ENCODE measurements around the gene TCF12.

TCF12 gene

GRCh38 chr15:57048930-57049549, 130.6 kb downstream of the TCF12 start:
- no peak for DNase-seq (ENCODE audit: low read depth in 2 of 2)

- no peak for DNase-seq (ENCODE audit: low read depth in 2 of 2)
These were observed 135.0 kb downstream of the TCF12 start for GRCh38 chr15:57053470-57053869.

- no peak for DNase-seq (ENCODE audit: low read depth in 2 of 2)
These were observed 135.8 kb downstream of the TCF12 start for GRCh38 chr15:57054204-57054750.

DNA sequence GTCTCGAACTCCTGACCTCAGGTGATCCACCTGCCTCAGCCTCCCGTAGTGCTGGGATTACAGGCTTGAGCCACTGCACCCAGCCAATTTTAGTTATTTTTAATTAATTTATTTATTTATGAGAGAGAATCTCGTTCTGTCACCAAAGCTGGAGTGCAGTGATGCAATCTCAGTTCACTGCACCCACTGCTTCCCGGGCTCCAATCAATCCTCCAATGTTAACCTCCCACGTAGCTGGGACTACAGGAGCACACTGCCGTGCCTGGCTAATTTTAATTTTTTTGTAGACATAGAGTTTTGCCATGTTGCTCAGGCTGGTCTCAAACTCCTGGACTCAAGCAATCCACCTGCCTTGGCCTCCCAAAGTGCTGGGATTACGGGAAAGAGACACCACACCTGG, 137.9 kb downstream of the TCF12 start:
- no peak for DNase-seq (ENCODE audit: low read depth in 2 of 2)

DNA sequence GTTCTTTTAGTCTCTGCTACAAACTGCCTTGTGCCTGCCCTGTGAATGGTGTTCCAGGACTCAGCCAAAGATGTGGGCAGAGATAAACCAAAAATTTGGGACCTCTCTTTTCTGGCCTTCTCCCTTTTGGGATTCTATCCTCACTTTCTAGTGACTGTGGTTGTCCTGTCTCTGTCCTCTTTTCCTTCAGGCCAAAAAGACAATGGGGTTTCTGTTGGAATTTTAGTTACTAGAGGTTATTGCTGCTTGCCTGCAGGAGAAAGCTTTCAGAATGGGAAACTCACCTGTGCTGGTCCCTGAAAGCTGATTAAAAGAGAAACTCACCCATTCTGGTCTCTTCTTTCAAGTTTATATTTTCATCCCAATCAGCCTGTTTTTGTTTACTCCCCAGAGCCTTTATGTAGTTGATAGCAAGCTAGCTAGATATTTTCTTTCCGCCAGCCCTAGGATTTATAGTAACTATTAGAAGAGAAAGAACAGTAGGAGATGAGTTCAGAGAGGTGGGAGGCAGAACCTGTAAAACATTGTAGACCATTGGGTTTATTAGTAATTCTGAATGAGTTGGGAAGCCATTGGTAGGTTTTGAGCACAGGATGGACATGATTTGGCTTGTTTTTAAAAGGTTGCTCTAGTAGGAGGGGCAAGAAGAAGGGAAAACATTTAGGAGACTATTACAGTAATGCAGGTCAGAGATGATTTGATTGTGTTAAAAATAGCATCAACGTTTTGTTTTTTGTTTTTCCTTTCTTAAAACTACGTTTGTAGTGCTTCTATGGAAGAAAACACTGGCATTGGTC, 138.9 kb downstream of the TCF12 start:
- DNase-seq (ENCODE audit: low read depth in 2 of 2): no peak

DNA sequence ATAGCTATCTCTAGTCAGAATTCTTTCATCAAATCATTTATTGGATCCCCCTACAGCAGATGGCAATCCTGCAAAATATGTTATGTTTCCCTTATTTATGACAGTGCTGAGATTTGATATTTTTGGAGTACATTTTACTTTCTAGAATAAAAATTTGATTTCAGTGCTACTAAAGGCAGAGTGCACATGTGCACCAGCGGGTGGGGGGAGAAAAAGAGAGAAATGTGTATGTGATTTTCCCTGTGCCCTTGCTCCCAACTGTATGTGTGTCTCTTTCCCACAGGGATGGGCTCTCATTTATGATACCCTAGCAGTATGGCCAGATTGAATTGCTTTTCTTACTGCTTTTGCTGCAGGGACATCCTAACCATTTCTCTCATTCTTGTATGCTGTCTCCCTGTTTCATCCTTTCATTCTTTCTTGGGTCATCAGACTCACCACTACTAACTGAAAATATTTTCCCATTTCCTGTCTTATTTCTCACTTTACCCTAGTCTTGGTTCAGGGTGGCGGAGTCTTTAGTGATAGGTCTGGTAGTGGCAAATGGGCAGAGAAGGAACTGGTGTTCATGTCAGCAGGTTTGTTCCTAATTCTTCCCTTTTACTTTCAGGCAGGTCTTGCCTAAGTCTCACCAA, 140.7 kb downstream of the TCF12 start:
- DNase-seq (ENCODE audit: low read depth in 2 of 2): no peak

GRCh38 chr15:57060799-57061198, 142.4 kb downstream of the TCF12 start:
- DNase-seq (ENCODE audit: low read depth in 2 of 2): peak; percentile 33

- DNase-seq (ENCODE audit: low read depth in 2 of 2): no peak
These were observed 142.8 kb downstream of the TCF12 start for GRCh38 chr15:57061281-57061680.

DNA sequence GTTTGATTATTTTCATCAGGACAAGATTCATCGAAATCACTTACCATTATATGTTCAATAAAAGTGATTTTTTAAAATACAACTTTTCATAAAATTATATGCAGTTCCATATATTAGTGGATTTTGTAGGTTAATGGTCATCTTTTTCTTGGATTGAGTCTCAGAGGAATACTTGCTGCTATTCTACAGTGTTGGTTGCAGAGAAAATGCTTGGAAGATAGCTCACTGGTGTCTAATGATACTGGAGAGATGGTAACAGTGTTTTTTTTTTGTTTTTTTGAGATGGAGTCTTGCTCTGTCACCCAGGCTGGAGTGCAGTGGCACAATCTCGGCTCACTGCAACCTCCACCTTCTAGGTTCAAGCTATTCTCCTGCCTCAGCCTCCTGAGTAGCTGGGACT, 143.3 kb downstream of the TCF12 start:
- no peak for DNase-seq (ENCODE audit: low read depth in 2 of 2)

- no peak for DNase-seq (ENCODE audit: low read depth in 2 of 2)
These were observed 145.6 kb downstream of the TCF12 start for GRCh38 chr15:57064033-57064432.

- no peak for DNase-seq (ENCODE audit: low read depth in 2 of 2)
These were observed 151.0 kb downstream of the TCF12 start for GRCh38 chr15:57069423-57069822.

DNA sequence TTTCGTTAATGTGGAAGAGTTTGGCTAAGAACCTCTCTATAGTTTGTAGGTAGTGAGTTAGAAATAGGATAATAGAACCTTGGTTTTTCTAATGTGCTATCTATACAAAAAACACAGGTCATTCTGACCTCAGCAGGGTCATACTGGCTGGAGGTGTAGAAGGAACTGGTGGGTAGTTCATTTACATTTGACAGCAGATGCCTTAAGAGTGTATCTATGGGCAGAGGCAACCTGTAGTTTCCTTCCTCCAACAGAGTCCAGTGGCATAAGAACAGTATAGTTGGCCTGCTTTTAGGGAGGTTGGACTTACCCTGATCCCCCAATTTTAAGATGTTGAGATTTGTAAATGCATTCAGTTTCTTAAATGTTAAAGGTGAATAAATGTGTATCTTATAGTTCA, 152.2 kb downstream of the TCF12 start:
- DNase-seq (ENCODE audit: low read depth in 2 of 2): no peak

DNA sequence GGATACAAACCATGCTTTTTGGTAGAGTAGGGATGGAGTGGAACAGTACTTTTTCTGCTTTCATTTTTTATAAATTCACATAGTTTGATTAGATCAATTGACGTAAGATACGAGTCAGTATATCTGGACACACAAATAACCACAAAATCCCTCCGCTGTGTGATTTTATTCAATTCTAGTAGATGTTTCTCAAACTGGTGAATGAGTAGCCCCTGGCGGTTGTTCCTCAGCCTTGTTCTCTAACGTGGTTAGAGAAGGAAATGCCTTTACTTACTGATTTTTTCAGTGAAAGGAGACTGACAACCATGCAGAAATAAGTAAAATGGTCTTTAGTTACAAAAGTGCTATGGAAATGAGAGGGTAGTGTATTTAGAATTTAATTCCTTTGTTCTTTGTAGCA, 161.0 kb downstream of the TCF12 start:
- DNase-seq (ENCODE audit: low read depth in 2 of 2): no peak

DNA sequence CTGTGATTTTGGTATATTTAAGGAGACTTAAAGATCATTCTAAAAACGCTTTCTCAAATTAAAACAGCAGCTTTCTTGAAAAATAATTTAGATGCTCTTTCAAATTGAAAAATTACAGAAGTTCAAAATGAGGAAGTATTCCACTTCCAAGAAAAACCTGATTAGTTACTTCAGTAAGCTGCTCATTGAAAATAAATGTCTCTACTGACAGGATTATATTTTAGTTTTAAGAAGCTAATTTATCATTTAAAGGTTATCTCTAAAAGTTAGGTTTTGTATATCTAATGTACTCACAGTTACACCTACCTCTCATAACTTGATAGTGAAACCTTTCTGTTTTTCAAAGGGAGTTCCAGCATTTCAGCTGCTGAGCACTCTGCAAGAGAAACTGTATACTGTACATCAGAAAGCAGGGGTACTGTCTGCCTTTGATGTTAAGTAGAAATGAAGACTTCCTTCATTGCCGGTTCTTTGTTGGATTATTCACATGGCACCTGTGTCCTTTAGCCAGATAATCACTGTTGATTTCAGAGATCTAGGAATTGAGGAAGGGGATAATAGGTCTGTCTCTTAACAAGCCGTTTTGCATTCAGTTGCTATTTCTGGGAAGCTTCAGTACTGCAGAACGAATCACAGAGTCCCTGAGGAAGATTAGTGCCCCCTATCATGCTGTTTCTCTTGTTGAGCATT, 161.6 kb downstream of the TCF12 start:
- no peak for DNase-seq (ENCODE audit: low read depth in 2 of 2)

DNA sequence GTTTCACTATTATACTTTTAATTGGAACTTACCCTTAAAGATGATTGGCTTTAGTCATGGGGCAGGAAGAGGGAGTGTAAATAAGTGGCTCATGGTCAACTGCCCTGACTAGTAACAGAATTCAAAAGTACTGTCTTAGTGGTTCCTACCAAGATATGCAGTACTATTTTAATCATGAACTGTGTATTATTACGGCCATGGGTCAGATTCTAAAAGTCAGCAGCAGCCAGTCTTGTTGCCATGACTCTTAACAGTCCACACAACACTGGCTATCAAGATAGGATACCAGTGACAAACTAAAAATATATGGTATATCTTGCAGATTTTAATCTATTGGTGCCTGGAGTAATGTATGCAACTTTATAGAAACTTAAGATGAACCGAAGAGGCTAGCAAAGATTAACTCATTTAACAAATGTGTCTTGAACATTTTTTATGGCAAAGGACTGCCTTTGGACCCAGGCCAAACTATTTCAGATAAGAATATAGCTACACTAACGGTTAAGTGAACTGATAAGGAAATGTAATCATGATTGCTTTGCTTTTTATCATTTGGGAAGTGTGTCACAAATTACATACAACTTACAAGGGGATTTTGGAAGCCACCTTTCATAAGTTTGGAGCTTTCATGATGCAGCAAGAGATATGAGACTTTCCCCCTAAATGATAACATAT, 163.7 kb downstream of the TCF12 start:
- no peak for DNase-seq (ENCODE audit: low read depth in 2 of 2)

DNA sequence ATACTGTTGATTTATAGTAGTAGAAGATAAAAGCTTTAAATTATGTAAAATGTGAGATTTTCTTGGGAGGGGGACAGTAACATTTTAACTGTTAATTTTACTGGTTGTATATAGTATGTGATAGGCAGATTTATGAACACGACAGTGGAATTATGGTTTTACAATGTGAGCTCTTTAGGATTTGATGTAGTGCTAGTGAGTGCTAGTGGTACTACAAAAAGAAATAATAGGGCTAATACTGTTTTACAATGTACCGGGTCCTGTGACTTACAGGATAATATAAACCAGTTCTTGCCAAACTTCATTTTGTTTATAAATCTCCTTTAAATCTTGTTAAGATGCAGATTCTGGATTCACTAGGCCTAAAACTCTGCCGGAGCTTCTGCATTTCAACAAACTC, 165.7 kb downstream of the TCF12 start:
- no peak for DNase-seq (ENCODE audit: low read depth in 2 of 2)

- DNase-seq (ENCODE audit: low read depth in 2 of 2): no peak
These were observed 166.8 kb downstream of the TCF12 start for GRCh38 chr15:57085267-57085666.

- no peak for DNase-seq (ENCODE audit: low read depth in 2 of 2)
These were observed 168.5 kb downstream of the TCF12 start for GRCh38 chr15:57086857-57087427.

- no peak for DNase-seq (ENCODE audit: low read depth in 2 of 2)
These were observed 171.5 kb downstream of the TCF12 start for GRCh38 chr15:57089815-57090495.

- no peak for DNase-seq (ENCODE audit: low read depth in 2 of 2)
These were observed 172.0 kb downstream of the TCF12 start for GRCh38 chr15:57090496-57090859.

DNA sequence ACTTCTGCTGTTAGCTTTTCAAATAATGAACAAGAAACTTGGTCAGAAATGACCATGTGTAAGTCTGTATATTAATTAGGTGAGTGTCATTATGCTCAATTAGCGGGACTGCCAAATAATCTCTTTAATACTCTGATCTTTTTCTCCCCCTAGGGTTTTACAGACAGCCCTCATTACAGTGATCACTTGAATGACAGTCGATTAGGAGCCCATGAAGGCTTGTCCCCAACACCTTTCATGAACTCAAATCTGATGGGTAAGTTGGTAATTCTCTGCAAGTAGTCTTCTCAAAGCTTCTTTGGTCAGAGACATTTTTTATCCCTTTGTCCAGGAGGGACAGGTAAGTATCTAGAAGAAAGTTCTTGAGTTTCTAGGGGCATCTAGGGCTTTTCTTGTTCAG, 173.2 kb downstream of the TCF12 start:
- no peak for DNase-seq (ENCODE audit: low read depth in 2 of 2)

Measured in fibroblast of skin of left biceps (primary cell).